ENCODE data around the gene MAP3K4.

The MAP3K4 gene

DNA sequence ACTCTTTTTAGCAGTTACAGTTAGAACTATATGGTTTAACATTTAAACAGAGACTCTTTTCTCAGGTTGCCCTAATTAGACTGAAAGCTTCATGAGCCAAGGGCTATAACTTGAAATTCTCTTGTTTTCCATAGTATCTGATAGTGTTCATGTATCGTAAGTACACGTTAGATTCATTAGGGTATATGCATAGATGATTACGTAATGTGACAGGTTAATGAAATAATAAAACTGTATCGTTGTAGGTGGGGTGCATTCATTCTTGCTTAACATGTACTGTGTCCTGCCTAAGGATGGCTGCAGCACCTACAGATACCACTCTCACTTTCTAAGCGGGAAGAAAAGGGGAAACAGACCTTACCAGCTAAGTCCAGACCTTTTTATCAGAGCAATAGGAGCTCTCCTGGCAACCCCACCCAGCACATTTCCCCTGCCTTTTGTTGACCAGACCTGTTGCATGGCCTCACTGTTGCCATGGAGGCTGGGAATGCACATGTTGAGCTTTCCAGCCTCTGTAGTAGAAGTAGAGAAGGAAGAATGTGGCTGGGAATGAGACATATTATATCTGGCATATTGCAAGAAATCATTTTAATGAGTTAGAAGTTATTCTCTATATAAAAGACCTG is 83.0 kb downstream of the MAP3K4 start:
- TF ChIP-seq POLR2A (IDR thresholded peaks at IDR 0.05; ENCODE audit: low read depth, low read length) (no peak), POLR2AphosphoS5 (IDR thresholded peaks at IDR 0.05; ENCODE audit: low read depth, low read length) (no peak), TAF1 (IDR thresholded peaks at IDR 0.05; ENCODE audit: borderline replicate concordance, low read depth, low read length) (no peak)
- FAIRE-seq (peak; percentile 17), DNase-seq (ENCODE audit: insufficient read length) (no peak)

DNA sequence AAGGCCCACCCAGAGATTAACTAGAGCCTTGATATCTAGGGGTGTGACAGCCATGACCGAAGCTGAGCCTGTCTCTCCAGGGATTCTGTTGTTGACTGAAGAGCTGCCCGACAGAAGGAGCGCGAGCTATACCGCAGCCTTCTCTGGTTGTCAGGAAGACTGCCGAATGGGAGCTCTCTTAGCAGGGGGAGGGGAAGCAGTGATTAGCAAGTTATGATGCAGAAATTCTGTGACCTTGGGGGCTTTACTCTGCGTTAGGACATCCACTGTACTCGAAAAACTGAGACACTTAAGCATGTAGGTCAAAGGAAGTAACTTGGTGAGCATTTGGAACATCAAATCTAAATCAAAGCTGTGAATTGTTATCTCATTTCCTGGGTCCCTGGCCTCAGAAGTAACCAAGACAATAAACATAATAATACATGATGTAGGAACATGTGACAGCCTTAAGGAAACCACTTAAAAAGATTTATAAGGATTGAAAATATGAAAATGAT is 84.7 kb downstream of the MAP3K4 start:
- TF ChIP-seq POLR2AphosphoS5 (IDR thresholded peaks at IDR 0.05; ENCODE audit: low read depth, low read length): no peak
- no peak for TF ChIP-seq POLR2A (IDR thresholded peaks at IDR 0.05; ENCODE audit: low read depth, low read length)
- no peak for TF ChIP-seq TAF1 (IDR thresholded peaks at IDR 0.05; ENCODE audit: borderline replicate concordance, low read depth, low read length)
- DNase-seq (ENCODE audit: insufficient read length): no peak
- FAIRE-seq: no peak

DNA sequence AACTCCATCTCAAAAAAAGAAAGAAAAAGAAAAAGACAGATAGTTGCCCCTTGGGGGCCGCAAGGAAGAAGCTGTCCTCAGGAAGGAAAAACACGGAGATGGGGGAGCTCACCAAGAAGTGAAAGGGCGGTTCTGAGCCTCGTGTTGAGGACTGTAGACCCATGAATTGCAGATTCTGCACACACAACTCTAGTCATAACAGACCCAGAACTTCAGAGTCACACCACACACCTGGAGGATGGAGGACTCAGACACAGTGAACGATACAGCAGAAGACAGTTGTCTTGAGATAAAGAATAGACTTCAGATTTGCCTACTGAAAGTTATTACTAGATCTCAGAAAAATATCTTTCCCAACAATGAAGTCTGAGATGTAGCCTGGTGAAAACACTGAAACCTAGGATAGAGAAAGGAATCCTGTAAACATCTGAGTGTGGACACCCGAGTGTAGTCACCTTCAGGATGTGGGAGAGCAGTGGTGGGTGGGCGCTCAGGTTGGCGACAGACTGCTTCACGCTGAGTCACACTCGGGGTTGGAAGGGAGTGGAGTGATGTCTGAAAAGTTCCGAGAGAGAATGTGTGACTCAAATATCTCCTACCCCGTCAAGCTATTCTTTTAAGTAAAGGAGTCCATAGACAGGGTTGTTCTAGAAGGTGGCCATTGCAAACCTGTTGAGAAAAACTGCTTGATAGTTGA is 88.1 kb downstream of the MAP3K4 start:
- DNase-seq (ENCODE audit: insufficient read length) (no peak), FAIRE-seq (no peak)
- TF ChIP-seq POLR2AphosphoS5 (IDR thresholded peaks at IDR 0.05; ENCODE audit: low read depth, low read length) (no peak), POLR2A (IDR thresholded peaks at IDR 0.05; ENCODE audit: low read depth, low read length) (no peak), TAF1 (IDR thresholded peaks at IDR 0.05; ENCODE audit: borderline replicate concordance, low read depth, low read length) (no peak)

DNA sequence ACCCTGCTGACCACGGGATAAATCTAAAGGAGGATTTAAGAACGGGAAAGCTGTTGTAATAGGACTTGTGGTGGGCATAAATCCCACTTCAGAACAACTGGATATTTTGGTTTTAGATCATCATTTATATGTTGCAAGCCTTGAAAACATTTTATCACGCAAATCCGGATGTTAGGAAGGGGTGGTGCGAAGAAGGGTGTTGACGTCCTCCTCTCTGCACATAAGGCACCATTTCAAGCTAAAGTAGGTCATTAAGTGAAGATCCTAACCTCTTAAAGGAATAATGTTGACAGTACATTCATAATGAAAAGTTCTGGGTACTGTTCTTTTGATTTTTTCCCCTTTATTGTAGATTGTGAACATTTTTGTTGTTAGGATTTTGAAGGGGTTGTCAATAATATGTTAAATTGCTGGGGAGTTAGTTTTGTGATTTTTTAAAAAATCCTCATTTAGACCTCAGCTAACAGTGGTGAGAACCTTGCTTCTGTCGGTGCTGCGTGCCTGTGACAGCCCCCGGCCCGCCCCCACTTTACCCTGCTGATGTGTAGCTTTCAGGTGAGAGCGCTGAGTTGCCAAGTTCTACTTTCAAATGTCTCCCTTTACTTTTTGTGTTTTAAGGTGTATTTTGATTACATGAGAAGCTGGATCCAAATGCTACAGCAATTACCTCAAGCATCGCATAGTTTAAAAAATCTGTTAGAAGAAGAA is 88.8 kb downstream of the MAP3K4 start:
- DNase-seq (ENCODE audit: insufficient read length): no peak
- no peak for FAIRE-seq
- TF ChIP-seq POLR2A (IDR thresholded peaks at IDR 0.05; ENCODE audit: low read depth, low read length) (no peak), POLR2AphosphoS5 (IDR thresholded peaks at IDR 0.05; ENCODE audit: low read depth, low read length) (no peak), TAF1 (IDR thresholded peaks at IDR 0.05; ENCODE audit: borderline replicate concordance, low read depth, low read length) (no peak)

DNA sequence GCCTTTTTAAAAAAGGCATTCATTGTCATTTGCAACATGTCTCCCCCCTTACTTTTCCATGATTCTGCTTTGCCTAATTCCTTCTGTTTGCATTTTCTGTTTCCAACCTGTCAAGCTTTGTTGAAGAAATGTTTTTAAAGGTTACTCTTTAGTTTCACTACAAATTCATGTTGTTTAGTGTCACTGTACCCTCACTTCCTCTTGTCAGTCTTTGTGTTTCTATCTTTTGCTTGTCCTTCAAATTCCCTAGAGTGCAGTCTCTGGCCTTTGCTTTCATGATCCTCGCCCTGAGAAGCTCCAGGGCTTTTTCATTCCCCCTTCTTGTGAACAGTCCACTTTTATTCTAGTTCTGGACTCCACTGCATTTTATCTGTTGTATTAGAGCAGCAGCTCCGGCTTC is 90.6 kb downstream of the MAP3K4 start:
- no peak for FAIRE-seq
- no peak for DNase-seq (ENCODE audit: insufficient read length)
- no peak for TF ChIP-seq POLR2AphosphoS5 (IDR thresholded peaks at IDR 0.05; ENCODE audit: low read depth, low read length)
- TF ChIP-seq POLR2A (IDR thresholded peaks at IDR 0.05; ENCODE audit: low read depth, low read length): no peak
- no peak for TF ChIP-seq TAF1 (IDR thresholded peaks at IDR 0.05; ENCODE audit: borderline replicate concordance, low read depth, low read length)

DNA sequence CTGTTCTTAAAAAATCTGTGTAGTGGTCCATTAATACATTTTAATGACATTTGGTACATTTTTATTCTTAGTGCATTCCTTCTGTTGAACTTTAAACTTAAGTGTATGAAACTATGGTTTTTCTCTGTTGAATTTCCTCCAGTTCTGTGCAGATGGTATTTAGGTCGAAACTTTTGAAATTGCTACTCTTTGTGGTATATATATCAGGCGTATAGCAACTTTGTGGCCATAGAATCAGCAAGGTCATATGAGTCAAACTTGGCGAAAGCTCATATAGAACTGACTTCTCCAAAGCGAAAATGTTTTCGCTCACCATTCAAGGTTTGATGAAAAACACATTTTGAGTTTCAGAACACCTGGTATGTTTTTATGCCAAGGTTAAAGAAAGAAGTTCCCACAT is 93.7 kb downstream of the MAP3K4 start:
- TF ChIP-seq POLR2AphosphoS5 (IDR thresholded peaks at IDR 0.05; ENCODE audit: low read depth, low read length) (no peak), TAF1 (IDR thresholded peaks at IDR 0.05; ENCODE audit: borderline replicate concordance, low read depth, low read length) (no peak), POLR2A (IDR thresholded peaks at IDR 0.05; ENCODE audit: low read depth, low read length) (no peak)
- peak; percentile 14 for FAIRE-seq

DNA sequence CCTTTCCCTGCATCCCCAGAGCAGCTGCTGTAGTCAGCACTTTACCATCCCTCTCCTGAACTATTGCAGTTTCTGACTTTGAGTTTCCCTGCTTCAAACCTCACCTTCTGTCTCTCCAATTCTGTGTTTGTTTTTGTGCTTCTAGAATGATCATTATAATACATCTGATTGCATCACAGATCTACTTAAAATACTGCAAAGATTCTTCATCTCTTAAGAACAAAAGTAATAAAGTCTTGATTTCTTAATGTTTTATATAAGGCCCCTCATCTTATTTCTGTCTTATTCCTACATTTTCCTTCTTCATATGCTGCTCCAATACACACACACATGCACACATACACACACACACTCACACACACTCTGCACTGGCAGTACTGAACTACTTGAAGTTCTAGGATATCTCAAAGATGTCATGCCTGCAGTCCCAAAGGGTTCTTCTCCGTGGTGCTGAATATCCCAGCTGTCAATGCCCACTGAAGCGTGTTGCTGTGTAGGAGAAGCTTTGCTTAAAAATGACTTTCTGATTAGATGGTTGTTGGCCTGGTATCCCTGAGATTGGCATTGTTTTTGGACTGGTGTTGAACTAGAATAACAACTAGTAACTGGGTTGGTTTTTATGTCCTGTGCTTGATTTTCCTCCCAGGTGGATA is 97.2 kb downstream of the MAP3K4 start:
- DNase-seq (ENCODE audit: insufficient read length) (no peak), FAIRE-seq (no peak)
- TF ChIP-seq TAF1 (IDR thresholded peaks at IDR 0.05; ENCODE audit: borderline replicate concordance, low read depth, low read length) (no peak), POLR2AphosphoS5 (IDR thresholded peaks at IDR 0.05; ENCODE audit: low read depth, low read length) (no peak), POLR2A (IDR thresholded peaks at IDR 0.05; ENCODE audit: low read depth, low read length) (no peak)

More for the DNA sequence above, 93.7 kb downstream of the MAP3K4 start:
- no peak for DNase-seq (ENCODE audit: insufficient read length)

DNA sequence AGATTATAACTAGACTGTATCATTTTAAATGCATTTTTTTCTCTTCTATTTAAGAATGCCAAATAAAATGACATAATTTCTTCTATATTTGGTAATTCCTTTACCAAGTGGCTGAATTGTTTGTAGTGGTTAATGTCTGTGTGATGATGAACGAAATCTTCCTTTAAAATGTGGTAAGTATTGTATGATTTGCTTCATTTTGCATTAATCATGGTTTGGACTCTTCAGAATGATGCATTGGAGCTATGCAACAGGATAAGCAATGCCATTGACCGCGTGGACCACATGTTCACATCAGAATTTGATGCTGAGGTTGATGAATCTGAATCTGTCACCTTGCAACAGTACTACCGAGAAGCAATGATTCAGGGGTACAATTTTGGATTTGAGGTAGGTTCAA is 99.6 kb downstream of the MAP3K4 start:
- no peak for DNase-seq (ENCODE audit: insufficient read length)
- TF ChIP-seq POLR2A (IDR thresholded peaks at IDR 0.05; ENCODE audit: low read depth, low read length) (no peak), POLR2AphosphoS5 (IDR thresholded peaks at IDR 0.05; ENCODE audit: low read depth, low read length) (no peak), TAF1 (IDR thresholded peaks at IDR 0.05; ENCODE audit: borderline replicate concordance, low read depth, low read length) (no peak)
- peak; percentile 38 for FAIRE-seq

DNA sequence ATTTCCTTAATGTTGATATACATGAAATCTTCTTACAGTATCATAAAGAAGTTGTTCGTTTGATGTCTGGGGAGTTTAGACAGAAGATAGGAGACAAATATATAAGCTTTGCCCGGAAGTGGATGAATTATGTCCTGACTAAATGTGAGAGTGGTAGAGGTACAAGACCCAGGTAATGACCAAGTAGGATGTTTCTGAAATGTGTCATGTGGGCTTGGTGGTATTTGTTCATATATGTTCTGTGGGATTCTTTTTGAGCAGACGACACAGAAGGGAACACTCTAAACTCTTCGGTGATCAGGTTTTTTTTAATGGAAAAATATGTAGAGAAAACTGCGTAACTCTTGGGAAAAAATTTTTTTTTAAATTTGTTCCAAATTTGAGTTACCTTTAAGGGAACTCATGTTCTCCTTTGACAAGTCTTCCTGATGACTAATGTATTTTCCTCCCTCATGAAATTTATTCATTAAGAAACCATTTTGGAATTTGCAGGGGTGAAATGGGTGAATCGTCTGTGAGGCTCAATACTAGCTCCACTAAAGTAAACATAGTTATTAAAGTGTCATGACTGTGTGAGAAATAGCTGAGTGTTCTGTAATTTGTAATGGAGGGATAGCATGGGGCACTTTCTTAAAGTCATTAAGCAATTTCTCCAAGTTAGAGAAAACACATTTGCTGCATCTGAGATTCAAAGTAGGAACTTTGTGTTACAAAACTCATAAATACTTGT is 100.6 kb downstream of the MAP3K4 start:
- no peak for TF ChIP-seq POLR2A (IDR thresholded peaks at IDR 0.05; ENCODE audit: low read depth, low read length)
- TF ChIP-seq TAF1 (IDR thresholded peaks at IDR 0.05; ENCODE audit: borderline replicate concordance, low read depth, low read length): no peak
- TF ChIP-seq POLR2AphosphoS5 (IDR thresholded peaks at IDR 0.05; ENCODE audit: low read depth, low read length): no peak
- DNase-seq (ENCODE audit: insufficient read length) (no peak), FAIRE-seq (no peak)

DNA sequence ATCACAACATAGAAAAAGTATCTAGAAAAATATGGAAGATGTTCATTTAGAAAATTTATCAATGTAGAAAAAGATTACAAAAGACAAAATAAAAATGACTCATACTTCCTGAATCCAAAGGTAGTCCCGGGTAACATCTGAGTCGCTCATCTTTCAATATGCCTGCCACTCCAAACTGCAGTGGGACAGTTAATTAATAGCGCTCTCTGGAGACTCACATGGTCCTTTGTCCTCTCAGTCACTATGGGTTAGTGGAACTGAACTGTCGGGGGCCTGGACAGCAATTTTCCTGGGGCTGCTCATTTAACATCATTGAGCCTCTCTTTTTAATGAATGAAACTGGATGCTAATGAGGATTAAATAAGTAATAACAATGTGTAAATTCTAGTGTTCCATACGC is 103.4 kb downstream of the MAP3K4 start:
- FAIRE-seq (no peak), DNase-seq (ENCODE audit: insufficient read length) (no peak)
- TF ChIP-seq POLR2AphosphoS5 (IDR thresholded peaks at IDR 0.05; ENCODE audit: low read depth, low read length): no peak
- TF ChIP-seq POLR2A (IDR thresholded peaks at IDR 0.05; ENCODE audit: low read depth, low read length): no peak
- TF ChIP-seq TAF1 (IDR thresholded peaks at IDR 0.05; ENCODE audit: borderline replicate concordance, low read depth, low read length): no peak

All from GM12892 (cell line).